ENCODE measurements around the gene CNIH3. TPM values are rescaled to one million over a fixed set of nuclear protein-coding genes. Genes with fewer than 3 reads are reported as not detected.

CNIH3 gene
- total and polyA plus RNA-seq, 10 of the 15 experiments (the other 5 are each of a cell fraction or from before 2014, with no cell fraction given), result 0.77 to 5.8 (median 1.8) TPM

- no peak for TF ChIP-seq ZNF217 (IDR thresholded peaks at IDR 0.05)
- no peak for TF ChIP-seq FOS (IDR thresholded peaks at IDR 0.05; ENCODE audit: borderline replicate concordance, extremely low read depth, insufficient read length)
- TF ChIP-seq IKZF1 (conservative IDR thresholded peaks at IDR 0.05), result peak; percentile 88
- no peak for TF ChIP-seq ZNF384 (IDR thresholded peaks at IDR 0.05; ENCODE audit: borderline replicate concordance, low read depth, low read length)
- no peak for TF ChIP-seq SMAD5 (IDR thresholded peaks at IDR 0.05; ENCODE audit: low read depth)
- TF ChIP-seq MEF2B (IDR thresholded peaks at IDR 0.05; ENCODE audit: partially characterized antibody, poor library complexity, severe bottlenecking), result peak; percentile 79
- TF ChIP-seq SREBF1 (IDR thresholded peaks at IDR 0.05; ENCODE audit: low read length), result no peak
- no peak for TF ChIP-seq BCLAF1 (IDR thresholded peaks at IDR 0.05)
- TF ChIP-seq ZNF207 (IDR thresholded peaks at IDR 0.05; ENCODE audit: borderline replicate concordance), result no peak
- TF ChIP-seq SRF (IDR thresholded peaks at IDR 0.05; ENCODE audit: low read depth in 2 of 2, low read length in 2 of 2), result no peak
- TF ChIP-seq CREB1 (IDR thresholded peaks at IDR 0.05; ENCODE audit: low read depth), result no peak
- no peak for TF ChIP-seq STAT3 (IDR thresholded peaks at IDR 0.05; ENCODE audit: low read depth, low read length)
- TF ChIP-seq CHD1 (IDR thresholded peaks at IDR 0.05; ENCODE audit: low read depth, low read length), result no peak
- TF ChIP-seq EGR1 (IDR thresholded peaks at IDR 0.05; ENCODE audit: borderline replicate concordance in 1 of 2, low read depth in 2 of 2, low read length in 2 of 2), result no peak
- no peak for TF ChIP-seq IRF5 (IDR thresholded peaks at IDR 0.05; ENCODE audit: borderline replicate concordance)
- TF ChIP-seq ATF2 (IDR thresholded peaks at IDR 0.05; ENCODE audit: low read length), result no peak
- no peak for TF ChIP-seq TCF12 (IDR thresholded peaks at IDR 0.05; ENCODE audit: low read depth, low read length)
- TF ChIP-seq SUPT20H (IDR thresholded peaks at IDR 0.05; ENCODE audit: borderline replicate concordance, control insufficient read depth, low read depth, low read length), result no peak
- TF ChIP-seq DPF2 (IDR thresholded peaks at IDR 0.05), result peak; percentile 42
- TF ChIP-seq SPI1 (IDR thresholded peaks at IDR 0.05; ENCODE audit: borderline replicate concordance, insufficient read depth, low read depth, low read length), result no peak
- no peak for TF ChIP-seq ZNF24 (IDR thresholded peaks at IDR 0.05)
- TF ChIP-seq RBBP5 (conservative IDR thresholded peaks at IDR 0.05), result no peak
- no peak for TF ChIP-seq YBX1 (IDR thresholded peaks at IDR 0.05)
- no peak for TF ChIP-seq RFX5 (IDR thresholded peaks at IDR 0.05; ENCODE audit: low read depth, low read length)
- no peak for TF ChIP-seq JUND (IDR thresholded peaks at IDR 0.05; ENCODE audit: low read depth, low read length)
- no peak for TF ChIP-seq IRF3 (IDR thresholded peaks at IDR 0.05)
- TF ChIP-seq NFXL1 (IDR thresholded peaks at IDR 0.05; ENCODE audit: borderline replicate concordance), result no peak
- no peak for TF ChIP-seq BACH1 (IDR thresholded peaks at IDR 0.05; ENCODE audit: borderline replicate concordance)
These were observed 119.0 kb downstream of the CNIH3 start (continued) for GRCh38 chr1:224735159-224735558.

Measured in GM12878 (cell line).